ENCODE data around the gene FHIT.

The FHIT gene

DNA sequence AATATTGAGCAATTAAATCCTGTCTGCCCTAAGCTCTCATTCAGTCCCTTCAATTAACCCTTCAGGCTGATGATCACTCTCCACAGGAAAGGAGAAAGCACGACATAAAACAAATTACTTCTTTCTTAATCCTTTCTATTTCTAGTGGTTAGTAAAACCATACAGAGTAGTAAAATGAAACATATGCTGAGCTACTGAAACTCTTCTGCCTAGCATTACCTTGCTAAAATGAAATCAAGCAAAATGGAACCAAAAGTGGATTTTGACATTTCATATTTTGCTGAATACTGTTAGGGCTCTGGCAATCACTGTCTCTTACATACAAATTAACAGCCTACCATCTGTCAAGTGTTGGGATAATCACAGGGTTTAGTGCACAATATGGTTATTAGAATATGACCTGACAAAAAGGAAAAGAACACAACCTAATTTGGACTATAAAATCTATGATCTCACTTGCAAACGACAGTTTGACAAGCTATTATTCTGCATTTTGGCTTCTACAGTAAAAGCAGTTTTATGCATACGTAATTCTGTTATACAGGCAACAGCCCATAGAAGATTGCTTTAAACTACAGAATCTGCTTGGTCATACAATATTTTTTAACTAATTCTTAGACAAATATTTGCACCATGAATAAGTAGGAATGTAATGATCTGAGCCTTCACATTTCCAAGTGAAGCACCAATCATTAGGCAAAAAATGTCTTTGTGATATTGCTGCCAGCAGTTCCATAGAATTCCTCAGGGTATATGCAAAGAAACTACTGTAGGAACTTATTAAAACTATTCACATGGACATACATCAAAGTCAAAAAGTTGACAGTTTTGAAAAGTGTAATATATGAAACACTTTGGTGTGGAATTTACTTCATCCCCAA is 105.0 kb downstream of the FHIT start:
- Histone ChIP-seq H3K9me3 (ENCODE audit: control insufficient read depth in 1 of 2, low read length in 2 of 2) (no peaks in the 10 kb centered on the region), H3K4me3 (ENCODE audit: low read depth in 1 of 2, low read length in 2 of 2) (no peak overlapping the region), H3K27me3 (ENCODE audit: low read depth, low read length) (no peaks in the 10 kb centered on the region), H3K36me3 (ENCODE audit: control insufficient read depth in 1 of 2, insufficient read depth in 2 of 2, low read length in 2 of 2) (no peaks in the 10 kb centered on the region), H3K27ac (ENCODE audit: low read length) (no peak overlapping the region), H3K4me1 (ENCODE audit: control insufficient read depth in 1 of 2, insufficient read depth in 2 of 2, low read length in 2 of 2) (no peaks in the 10 kb centered on the region)

DNA sequence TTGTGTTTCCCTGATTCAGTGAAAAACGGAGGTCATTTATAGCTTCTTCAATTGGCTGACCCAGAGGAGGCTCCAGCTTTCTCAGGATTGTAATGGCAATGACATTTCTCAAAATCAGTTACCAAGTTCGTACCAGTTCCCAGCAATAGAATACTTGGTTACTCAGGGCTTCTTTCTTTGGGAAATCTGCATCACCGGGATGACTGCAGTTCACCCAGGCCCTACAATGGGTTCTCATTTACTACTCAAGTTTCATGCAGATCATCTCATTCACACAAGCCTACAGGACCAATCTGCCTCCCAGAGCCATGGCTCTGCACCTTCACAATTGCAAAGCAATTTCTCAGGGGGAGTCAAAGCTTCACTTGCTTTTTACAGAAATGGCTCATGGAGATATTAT is 109.6 kb downstream of the FHIT start:
- no peak overlapping the region for H3K27ac ChIP-seq (ENCODE audit: low read length)
- H3K36me3 ChIP-seq (ENCODE audit: control insufficient read depth in 1 of 2, insufficient read depth in 2 of 2, low read length in 2 of 2), result no peaks in the 10 kb centered on the region
- no peaks in the 10 kb centered on the region for H3K4me1 ChIP-seq (ENCODE audit: control insufficient read depth in 1 of 2, insufficient read depth in 2 of 2, low read length in 2 of 2)
- no peaks in the 10 kb centered on the region for H3K9me3 ChIP-seq (ENCODE audit: control insufficient read depth in 1 of 2, low read length in 2 of 2)
- H3K27me3 ChIP-seq (ENCODE audit: low read depth, low read length), result no peaks in the 10 kb centered on the region
- no peak overlapping the region for H3K4me3 ChIP-seq (ENCODE audit: low read depth in 1 of 2, low read length in 2 of 2)

DNA sequence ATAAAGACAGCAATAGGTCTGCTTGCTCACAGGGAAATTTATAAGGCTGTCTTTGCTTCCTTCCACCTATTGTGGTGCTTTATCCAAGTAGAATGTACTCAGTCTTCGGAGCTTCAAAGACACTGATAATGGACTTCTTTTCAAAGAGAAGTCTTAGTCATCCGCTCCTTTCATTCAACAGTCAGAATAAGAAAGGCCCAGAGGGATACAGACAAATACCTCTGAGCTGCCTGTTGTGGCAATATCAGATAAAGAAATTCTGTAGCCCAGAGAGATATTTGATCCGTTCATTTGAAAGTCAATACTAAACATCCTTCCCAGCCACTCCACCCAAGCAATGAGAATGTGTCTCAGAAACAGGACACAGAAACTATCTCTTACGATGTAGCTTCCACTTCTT is 110.0 kb downstream of the FHIT start:
- Histone ChIP-seq H3K4me3 (ENCODE audit: low read depth in 1 of 2, low read length in 2 of 2) (no peak overlapping the region), H3K4me1 (ENCODE audit: control insufficient read depth in 1 of 2, insufficient read depth in 2 of 2, low read length in 2 of 2) (no peaks in the 10 kb centered on the region), H3K27ac (ENCODE audit: low read length) (no peak overlapping the region), H3K36me3 (ENCODE audit: control insufficient read depth in 1 of 2, insufficient read depth in 2 of 2, low read length in 2 of 2) (no peaks in the 10 kb centered on the region), H3K9me3 (ENCODE audit: control insufficient read depth in 1 of 2, low read length in 2 of 2) (no peaks in the 10 kb centered on the region), H3K27me3 (ENCODE audit: low read depth, low read length) (no peaks in the 10 kb centered on the region)

DNA sequence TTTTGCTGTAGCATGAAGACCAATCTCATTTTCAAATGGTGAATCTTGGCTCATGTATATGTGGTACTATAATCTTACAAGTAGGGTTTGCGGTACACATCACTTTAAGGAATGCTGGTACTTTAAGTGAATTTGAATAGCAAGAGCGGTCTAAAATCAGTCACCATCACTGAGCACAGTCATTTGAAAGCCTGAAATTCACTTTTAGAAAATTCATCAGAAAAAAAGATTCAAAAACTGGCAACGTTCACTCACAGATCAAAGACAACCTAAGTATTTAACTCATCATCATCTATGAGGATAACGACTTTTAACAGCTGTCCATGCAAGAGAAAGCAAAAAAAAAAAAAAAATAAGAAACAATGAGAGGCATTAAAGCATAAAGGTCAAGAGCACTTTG is 111.6 kb downstream of the FHIT start:
- Histone ChIP-seq H3K4me3 (ENCODE audit: low read depth in 1 of 2, low read length in 2 of 2) (no peak overlapping the region), H3K9me3 (ENCODE audit: control insufficient read depth in 1 of 2, low read length in 2 of 2) (no peaks in the 10 kb centered on the region), H3K36me3 (ENCODE audit: control insufficient read depth in 1 of 2, insufficient read depth in 2 of 2, low read length in 2 of 2) (no peaks in the 10 kb centered on the region), H3K27ac (ENCODE audit: low read length) (no peak overlapping the region), H3K4me1 (ENCODE audit: control insufficient read depth in 1 of 2, insufficient read depth in 2 of 2, low read length in 2 of 2) (no peaks in the 10 kb centered on the region), H3K27me3 (ENCODE audit: low read depth, low read length) (no peaks in the 10 kb centered on the region)

DNA sequence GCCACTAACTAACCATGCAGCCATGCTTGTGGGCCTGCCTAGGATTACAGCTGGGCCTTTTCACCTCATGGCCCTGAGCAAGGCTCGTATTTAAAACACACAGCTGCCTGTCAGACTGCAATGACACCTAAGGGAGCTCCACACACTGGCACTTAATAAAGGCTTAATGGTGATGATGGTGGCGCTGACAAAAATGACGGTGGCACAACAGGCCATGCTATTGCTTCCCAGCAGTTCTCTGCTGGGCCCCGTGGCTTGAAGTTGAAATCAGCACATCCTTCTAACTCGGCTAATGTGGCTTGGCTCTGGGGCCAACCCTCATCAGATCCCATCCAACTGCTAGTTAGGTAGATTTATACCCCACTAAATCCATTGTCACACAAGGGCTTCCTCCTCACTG is 112.9 kb downstream of the FHIT start:
- H3K9me3 ChIP-seq (ENCODE audit: control insufficient read depth in 1 of 2, low read length in 2 of 2), result no peaks in the 10 kb centered on the region
- no peaks in the 10 kb centered on the region for H3K4me1 ChIP-seq (ENCODE audit: control insufficient read depth in 1 of 2, insufficient read depth in 2 of 2, low read length in 2 of 2)
- H3K4me3 ChIP-seq (ENCODE audit: low read depth in 1 of 2, low read length in 2 of 2), result no peak overlapping the region
- H3K27ac ChIP-seq (ENCODE audit: low read length), result no peak overlapping the region
- H3K36me3 ChIP-seq (ENCODE audit: control insufficient read depth in 1 of 2, insufficient read depth in 2 of 2, low read length in 2 of 2), result no peaks in the 10 kb centered on the region
- H3K27me3 ChIP-seq (ENCODE audit: low read depth, low read length), result no peaks in the 10 kb centered on the region

DNA sequence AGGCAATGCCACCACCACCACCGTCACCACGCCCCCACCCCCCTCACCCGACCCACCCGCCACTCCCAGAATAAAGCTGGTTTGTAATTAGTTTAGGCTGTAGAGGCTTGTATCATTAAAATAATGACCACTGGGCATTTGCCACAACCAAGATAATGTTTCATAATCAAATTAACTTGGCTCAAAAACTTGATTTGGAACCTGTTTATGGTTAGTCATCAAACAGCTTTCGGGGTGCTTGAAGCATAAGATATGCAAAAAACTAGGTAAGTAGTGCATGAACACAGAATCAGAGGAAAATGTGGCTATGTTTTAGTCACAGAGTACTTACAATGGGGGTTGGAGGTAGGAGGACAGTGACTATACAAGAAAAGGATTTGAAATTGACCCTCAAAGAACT is 115.1 kb downstream of the FHIT start:
- H3K36me3 ChIP-seq (ENCODE audit: control insufficient read depth in 1 of 2, insufficient read depth in 2 of 2, low read length in 2 of 2), result no peaks in the 10 kb centered on the region
- no peaks in the 10 kb centered on the region for H3K4me1 ChIP-seq (ENCODE audit: control insufficient read depth in 1 of 2, insufficient read depth in 2 of 2, low read length in 2 of 2)
- no peaks in the 10 kb centered on the region for H3K27me3 ChIP-seq (ENCODE audit: low read depth, low read length)
- H3K9me3 ChIP-seq (ENCODE audit: control insufficient read depth in 1 of 2, low read length in 2 of 2), result no peaks in the 10 kb centered on the region
- no peak overlapping the region for H3K4me3 ChIP-seq (ENCODE audit: low read depth in 1 of 2, low read length in 2 of 2)
- no peak overlapping the region for H3K27ac ChIP-seq (ENCODE audit: low read length)

DNA sequence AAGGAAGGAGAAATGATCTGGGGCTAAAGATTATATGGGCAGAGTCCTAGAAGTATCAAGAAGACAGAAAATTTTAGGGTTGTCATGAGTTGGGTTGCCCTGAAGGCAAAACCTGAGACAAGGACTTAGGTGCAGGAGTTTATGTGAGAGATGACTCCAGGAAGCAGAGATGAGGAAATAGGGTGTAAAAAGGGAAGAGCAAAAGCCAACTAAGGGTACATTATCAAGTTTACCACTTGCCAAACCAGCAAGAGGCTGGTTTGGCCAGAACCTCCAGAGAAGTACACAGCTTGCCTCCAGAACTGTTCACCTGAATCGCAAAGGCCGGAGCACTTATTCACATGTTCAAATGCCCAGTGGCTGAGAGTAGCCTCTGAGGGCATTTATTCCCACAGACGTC is 116.7 kb downstream of the FHIT start:
- no peaks in the 10 kb centered on the region for H3K4me1 ChIP-seq (ENCODE audit: control insufficient read depth in 1 of 2, insufficient read depth in 2 of 2, low read length in 2 of 2)
- H3K27ac ChIP-seq (ENCODE audit: low read length), result no peak overlapping the region
- no peak overlapping the region for H3K4me3 ChIP-seq (ENCODE audit: low read depth in 1 of 2, low read length in 2 of 2)
- no peaks in the 10 kb centered on the region for H3K36me3 ChIP-seq (ENCODE audit: control insufficient read depth in 1 of 2, insufficient read depth in 2 of 2, low read length in 2 of 2)
- H3K27me3 ChIP-seq (ENCODE audit: low read depth, low read length), result no peaks in the 10 kb centered on the region
- H3K9me3 ChIP-seq (ENCODE audit: control insufficient read depth in 1 of 2, low read length in 2 of 2), result no peaks in the 10 kb centered on the region

DNA sequence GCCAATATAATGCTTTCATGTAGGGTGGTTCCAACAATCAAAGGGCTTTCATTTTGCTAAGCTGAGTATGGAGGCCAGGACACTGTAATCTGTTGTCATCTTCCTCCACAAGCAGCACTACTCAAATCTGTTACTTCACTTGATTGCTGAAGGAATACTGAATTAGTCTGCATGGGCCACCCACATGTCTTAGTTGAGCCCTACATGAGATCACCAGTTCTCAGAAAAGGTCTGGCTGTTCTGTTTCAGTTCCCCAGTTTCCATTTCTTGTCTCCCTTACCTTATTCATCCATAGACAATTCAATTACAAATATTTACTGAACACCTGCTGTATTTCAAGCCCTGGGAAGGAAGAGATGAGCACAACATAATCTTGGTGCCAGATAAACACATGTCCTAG is 119.2 kb downstream of the FHIT start:
- no peaks in the 10 kb centered on the region for H3K36me3 ChIP-seq (ENCODE audit: control insufficient read depth in 1 of 2, insufficient read depth in 2 of 2, low read length in 2 of 2)
- H3K27me3 ChIP-seq (ENCODE audit: low read depth, low read length), result no peaks in the 10 kb centered on the region
- H3K4me1 ChIP-seq (ENCODE audit: control insufficient read depth in 1 of 2, insufficient read depth in 2 of 2, low read length in 2 of 2), result no peaks in the 10 kb centered on the region
- H3K9me3 ChIP-seq (ENCODE audit: control insufficient read depth in 1 of 2, low read length in 2 of 2), result no peaks in the 10 kb centered on the region
- H3K27ac ChIP-seq (ENCODE audit: low read length), result no peak overlapping the region
- H3K4me3 ChIP-seq (ENCODE audit: low read depth in 1 of 2, low read length in 2 of 2), result no peak overlapping the region

DNA sequence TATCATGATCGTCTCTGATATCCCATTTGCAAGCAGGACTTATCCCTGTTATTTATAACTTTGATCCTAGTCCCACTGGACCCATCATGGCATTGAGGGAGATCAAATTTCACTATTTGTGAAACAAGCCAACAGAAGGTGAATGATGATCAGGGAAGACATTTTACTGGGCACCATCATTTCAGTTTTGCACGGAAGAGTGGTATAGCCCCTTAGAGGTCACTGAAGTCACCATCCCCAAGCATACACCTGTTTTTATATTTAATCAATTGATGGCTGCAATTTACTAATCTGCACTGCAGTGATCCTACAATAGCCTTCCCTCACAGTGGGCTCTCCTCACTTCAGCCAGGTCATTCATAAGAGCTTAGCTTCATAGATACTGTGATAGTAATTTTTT is 132.4 kb downstream of the FHIT start:
- no peaks in the 10 kb centered on the region for H3K36me3 ChIP-seq (ENCODE audit: control insufficient read depth in 1 of 2, insufficient read depth in 2 of 2, low read length in 2 of 2)
- no peaks in the 10 kb centered on the region for H3K9me3 ChIP-seq (ENCODE audit: control insufficient read depth in 1 of 2, low read length in 2 of 2)
- no peaks in the 10 kb centered on the region for H3K27me3 ChIP-seq (ENCODE audit: low read depth, low read length)
- H3K4me1 ChIP-seq (ENCODE audit: control insufficient read depth in 1 of 2, insufficient read depth in 2 of 2, low read length in 2 of 2), result no peaks in the 10 kb centered on the region
- H3K27ac ChIP-seq (ENCODE audit: low read length), result no peak overlapping the region
- H3K4me3 ChIP-seq (ENCODE audit: low read depth in 1 of 2, low read length in 2 of 2), result no peak overlapping the region

DNA sequence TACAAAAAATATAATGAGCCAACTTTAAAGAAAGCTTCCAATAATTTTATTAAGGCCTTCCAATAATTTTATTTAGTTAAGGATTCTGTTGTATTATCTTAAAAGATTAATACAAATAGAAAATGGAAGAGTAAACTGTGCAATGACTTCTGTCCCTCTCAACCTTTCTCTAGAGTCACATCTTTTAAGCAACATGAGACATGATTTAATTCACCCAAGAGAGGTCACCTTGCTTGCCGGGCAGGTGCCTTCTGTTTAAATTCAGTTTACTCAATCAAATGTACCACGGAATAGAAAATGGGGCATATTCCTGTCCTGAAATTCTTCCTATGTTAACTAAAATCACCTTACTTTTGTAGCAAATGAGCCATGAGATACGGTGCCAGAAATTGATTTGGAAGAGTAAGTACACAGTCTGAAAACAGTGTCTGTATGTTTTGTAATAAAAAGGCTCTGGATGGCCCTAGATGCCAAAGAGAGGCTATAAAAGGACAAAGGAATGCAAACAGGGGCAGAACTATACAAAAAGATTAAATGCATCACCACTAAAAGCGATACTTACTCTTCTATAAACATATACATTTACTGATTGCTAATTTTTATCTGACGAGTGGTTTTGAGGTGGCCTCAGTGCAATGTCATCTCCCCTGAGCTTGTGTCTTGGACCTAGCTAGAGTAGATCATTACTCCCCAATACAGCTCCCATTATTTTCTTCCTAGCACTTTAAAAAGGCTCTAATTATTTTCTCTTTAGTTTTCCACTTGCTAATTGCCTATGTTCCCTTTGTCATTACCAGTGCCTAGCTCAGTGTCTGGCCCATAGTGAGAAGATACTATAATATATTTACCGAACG is 134.0 kb downstream of the FHIT start:
- H3K27me3 ChIP-seq (ENCODE audit: low read depth, low read length), result no peaks in the 10 kb centered on the region
- H3K36me3 ChIP-seq (ENCODE audit: control insufficient read depth in 1 of 2, insufficient read depth in 2 of 2, low read length in 2 of 2), result no peaks in the 10 kb centered on the region
- H3K9me3 ChIP-seq (ENCODE audit: control insufficient read depth in 1 of 2, low read length in 2 of 2), result no peaks in the 10 kb centered on the region
- no peak overlapping the region for H3K4me3 ChIP-seq (ENCODE audit: low read depth in 1 of 2, low read length in 2 of 2)
- H3K4me1 ChIP-seq (ENCODE audit: control insufficient read depth in 1 of 2, insufficient read depth in 2 of 2, low read length in 2 of 2), result no peaks in the 10 kb centered on the region
- no peak overlapping the region for H3K27ac ChIP-seq (ENCODE audit: low read length)

DNA sequence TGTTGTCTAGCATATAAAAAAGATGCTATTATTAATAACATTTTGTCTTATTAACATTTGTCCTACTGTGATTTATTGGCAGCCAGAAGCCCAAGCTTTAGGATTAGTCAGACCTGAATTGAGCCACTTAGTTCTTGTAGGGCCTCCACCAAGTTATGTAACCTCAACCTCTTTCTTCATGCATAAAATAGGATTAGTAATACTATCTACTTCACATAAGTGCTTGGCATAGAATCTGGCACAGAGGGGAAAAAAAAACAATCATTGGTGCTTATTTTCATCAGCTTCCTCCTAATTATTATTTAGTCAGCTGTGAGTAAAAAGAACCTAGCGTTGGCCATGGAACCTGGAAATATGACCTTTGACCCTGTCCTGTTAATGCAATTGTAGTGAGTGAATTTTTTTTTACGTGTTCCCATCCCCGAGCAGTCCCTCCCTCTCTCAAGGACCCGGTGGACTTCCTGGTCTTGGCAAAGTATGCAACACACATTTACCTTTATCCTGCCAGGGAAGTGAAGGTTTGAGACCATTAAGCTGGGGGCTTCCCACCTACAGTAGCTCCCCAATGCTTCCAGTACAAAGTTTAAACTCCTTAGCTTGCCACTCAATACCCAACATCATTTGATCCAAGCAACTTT is 136.8 kb downstream of the FHIT start:
- Histone ChIP-seq H3K4me3 (ENCODE audit: low read depth in 1 of 2, low read length in 2 of 2) (no peak overlapping the region), H3K27me3 (ENCODE audit: low read depth, low read length) (no peaks in the 10 kb centered on the region), H3K4me1 (ENCODE audit: control insufficient read depth in 1 of 2, insufficient read depth in 2 of 2, low read length in 2 of 2) (no peaks in the 10 kb centered on the region), H3K36me3 (ENCODE audit: control insufficient read depth in 1 of 2, insufficient read depth in 2 of 2, low read length in 2 of 2) (no peaks in the 10 kb centered on the region), H3K9me3 (ENCODE audit: control insufficient read depth in 1 of 2, low read length in 2 of 2) (no peaks in the 10 kb centered on the region), H3K27ac (ENCODE audit: low read length) (no peak overlapping the region)
